ENCODE measurements around the gene RBFOX2. TPM values are rescaled to one million over a fixed set of nuclear protein-coding genes. Genes with fewer than 3 reads are reported as not detected.

RBFOX2 gene
- polyA plus RNA-seq, 1 experiment = 222 TPM

DNA sequence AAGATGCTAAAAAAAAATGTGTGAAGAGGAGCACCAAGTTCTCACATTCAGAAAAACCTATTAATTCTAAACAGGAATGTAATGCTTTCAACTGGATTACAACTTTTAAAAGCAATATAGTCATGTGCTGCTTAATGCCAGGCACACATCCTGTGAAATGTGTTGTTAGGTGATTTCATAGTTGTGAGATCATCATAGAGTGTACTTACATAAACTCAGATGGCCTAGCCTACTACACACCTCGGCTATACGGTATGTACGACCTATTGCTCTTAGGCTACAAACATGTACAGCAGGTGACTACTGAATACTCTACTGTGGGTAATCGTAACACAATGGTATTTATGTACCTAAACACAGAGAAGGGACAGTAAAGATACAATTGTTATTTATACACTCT lies 142.3 kb downstream of the RBFOX2 start:
- Histone ChIP-seq H3K27me3 (ENCODE audit: control insufficient read depth, insufficient read depth, low read length) (no peaks in the 10 kb centered on the region), H3K36me3 (ENCODE audit: control insufficient read depth, insufficient read depth, low read length) (no peaks in the 10 kb centered on the region), H3K4me3 (ENCODE audit: low read depth, low read length) (no peak overlapping the region)
- no peak for DNase-seq (ENCODE audit: low read depth)
- ChIA-PET POLR2A (no interaction called here), CTCF (no interaction called here)
- TF ChIP-seq, protein P1, sequence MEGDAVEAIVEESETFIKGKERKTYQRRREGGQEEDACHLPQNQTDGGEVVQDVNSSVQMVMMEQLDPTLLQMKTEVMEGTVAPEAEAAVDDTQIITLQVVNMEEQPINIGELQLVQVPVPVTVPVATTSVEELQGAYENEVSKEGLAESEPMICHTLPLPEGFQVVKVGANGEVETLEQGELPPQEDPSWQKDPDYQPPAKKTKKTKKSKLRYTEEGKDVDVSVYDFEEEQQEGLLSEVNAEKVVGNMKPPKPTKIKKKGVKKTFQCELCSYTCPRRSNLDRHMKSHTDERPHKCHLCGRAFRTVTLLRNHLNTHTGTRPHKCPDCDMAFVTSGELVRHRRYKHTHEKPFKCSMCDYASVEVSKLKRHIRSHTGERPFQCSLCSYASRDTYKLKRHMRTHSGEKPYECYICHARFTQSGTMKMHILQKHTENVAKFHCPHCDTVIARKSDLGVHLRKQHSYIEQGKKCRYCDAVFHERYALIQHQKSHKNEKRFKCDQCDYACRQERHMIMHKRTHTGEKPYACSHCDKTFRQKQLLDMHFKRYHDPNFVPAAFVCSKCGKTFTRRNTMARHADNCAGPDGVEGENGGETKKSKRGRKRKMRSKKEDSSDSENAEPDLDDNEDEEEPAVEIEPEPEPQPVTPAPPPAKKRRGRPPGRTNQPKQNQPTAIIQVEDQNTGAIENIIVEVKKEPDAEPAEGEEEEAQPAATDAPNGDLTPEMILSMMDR (IDR thresholded peaks at IDR 0.05; ENCODE audit: insufficient read depth, low read depth, low read length) = no peak

DNA sequence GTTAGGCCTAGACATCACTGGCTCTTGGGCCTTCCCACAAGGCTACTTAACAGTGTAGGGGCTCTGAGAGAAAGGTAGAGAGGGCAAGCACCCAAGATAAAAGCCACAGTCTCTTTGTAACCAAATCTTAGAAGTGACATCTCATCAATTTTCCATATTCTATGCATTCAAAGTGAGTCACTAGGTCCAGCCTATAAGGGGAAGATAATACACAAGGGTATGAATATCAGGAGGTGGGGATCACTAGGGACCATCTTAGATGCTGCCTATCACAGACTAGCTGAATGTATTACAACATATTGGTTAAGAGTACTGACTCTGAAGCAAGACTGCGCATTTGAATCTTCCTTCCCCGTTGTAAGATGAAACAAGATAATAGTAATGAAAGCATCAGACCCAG lies 144.1 kb downstream of the RBFOX2 start:
- CTCF ChIA-PET = no interaction called here
- Histone ChIP-seq H3K27me3 (ENCODE audit: control insufficient read depth, insufficient read depth, low read length) (no peaks in the 10 kb centered on the region), H3K36me3 (ENCODE audit: control insufficient read depth, insufficient read depth, low read length) (no peaks in the 10 kb centered on the region), H3K4me3 (ENCODE audit: low read depth, low read length) (no peak overlapping the region)
- POLR2A ChIA-PET = no interaction called here
- DNase-seq (ENCODE audit: low read depth) = no peak
- TF ChIP-seq, protein P1 (IDR thresholded peaks at IDR 0.05; ENCODE audit: insufficient read depth, low read depth, low read length) = no peak

DNA sequence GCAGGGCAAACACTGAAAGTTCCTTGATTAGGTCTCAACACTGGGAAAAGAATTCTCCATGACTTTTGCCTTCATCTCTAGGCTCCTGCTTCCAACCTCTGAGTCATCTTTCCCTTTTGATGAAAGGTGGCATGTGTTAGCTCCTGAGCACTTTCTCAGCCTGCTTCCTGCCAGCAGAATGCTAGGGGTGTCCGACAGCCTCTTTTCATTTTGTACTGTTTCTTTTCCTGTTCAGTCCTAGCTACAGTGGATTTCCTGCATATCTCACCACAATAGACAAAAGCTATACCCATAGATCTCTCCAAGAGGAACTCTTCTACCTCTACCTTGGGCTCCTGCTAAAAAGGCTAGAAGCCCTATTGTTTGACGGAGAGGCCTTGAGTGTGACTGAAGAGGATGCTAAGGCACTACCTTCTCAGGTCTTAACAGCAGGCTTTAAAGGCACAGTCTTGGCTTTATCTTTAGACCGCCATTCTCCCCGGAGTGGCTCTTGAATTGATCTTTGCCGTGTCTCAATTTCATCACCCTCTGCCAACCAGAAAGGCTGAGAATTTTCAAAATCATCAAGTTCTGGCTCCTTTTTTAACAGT lies 145.5 kb downstream of the RBFOX2 start:
- DNase-seq (ENCODE audit: low read depth) = no peak
- POLR2A ChIA-PET = no interaction called here
- CTCF ChIA-PET = no interaction called here

DNA sequence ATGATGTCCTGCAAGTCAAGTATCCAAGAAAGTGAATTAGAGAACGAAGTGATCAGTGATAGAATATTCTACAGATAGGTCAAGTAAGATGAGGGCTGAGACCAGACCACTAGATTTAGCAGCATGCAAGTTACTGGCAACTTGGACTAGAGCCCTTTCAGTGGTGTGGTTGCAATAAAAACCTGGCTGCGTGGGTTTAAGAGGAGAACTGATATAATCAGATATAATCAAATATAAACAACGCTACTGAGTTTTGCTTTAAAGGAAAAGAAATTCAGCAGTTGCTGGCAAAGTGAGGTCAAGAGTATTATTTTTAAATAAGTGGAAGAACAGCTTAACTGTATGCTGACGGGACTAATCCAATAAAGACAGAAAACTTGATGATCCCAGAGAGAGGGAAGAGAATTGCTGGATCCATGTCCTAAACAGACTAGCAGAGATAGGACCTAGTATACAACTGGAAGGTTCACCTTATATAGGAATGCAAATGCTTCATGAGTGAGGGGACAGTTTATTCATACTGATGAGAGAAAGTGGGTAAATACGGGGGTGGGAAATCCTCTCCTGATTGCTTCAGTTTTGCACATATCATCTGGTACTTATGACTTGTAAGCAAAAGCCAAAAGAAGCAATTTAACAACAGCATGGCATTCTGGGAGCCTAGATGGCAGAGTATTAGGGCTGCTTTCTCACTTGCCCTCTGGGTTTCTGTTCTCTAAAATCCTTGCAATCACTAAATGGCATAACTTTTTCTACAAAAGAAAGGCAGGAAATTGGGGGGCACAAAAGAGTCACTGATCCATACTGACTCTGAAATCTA lies 146.2 kb downstream of the RBFOX2 start:
- H3K36me3 ChIP-seq (ENCODE audit: control insufficient read depth, insufficient read depth, low read length) = no peaks in the 10 kb centered on the region
- POLR2A ChIA-PET = no interaction called here
- CTCF ChIA-PET = no interaction called here
- H3K4me3 ChIP-seq (ENCODE audit: low read depth, low read length) = no peak overlapping the region
- no peak for DNase-seq (ENCODE audit: low read depth)
- H3K27me3 ChIP-seq (ENCODE audit: control insufficient read depth, insufficient read depth, low read length) = no peaks in the 10 kb centered on the region
- TF ChIP-seq, protein P1 (IDR thresholded peaks at IDR 0.05; ENCODE audit: insufficient read depth, low read depth, low read length) = no peak

More for the DNA sequence above, 145.5 kb downstream of the RBFOX2 start:
- H3K36me3 ChIP-seq (ENCODE audit: control insufficient read depth, insufficient read depth, low read length) = no peaks in the 10 kb centered on the region
- no peaks in the 10 kb centered on the region for H3K27me3 ChIP-seq (ENCODE audit: control insufficient read depth, insufficient read depth, low read length)
- no peak overlapping the region for H3K4me3 ChIP-seq (ENCODE audit: low read depth, low read length)
- TF ChIP-seq, protein P1 (IDR thresholded peaks at IDR 0.05; ENCODE audit: insufficient read depth, low read depth, low read length) = no peak

DNA sequence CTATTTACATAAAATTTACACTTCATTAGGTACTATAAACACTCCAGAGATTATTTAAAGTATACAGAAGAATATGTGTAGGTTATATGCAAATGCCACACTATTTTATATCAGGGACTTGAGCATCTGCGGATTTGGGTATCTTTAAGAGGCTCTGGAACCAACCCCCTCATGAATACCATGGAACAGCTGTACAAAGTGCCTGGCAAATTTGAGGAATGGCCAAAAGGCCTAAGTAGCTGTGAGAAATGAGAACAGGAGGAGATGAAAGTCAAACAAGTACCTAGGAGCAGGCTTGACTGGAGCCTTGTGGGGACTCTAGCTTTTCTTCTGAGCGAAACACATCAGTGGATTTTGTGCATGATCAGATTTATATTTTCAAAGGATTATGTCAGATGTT lies 149.3 kb downstream of the RBFOX2 start:
- Histone ChIP-seq H3K4me3 (ENCODE audit: low read depth, low read length) (no peak overlapping the region), H3K36me3 (ENCODE audit: control insufficient read depth, insufficient read depth, low read length) (no peaks in the 10 kb centered on the region), H3K27me3 (ENCODE audit: control insufficient read depth, insufficient read depth, low read length) (no peaks in the 10 kb centered on the region)
- POLR2A ChIA-PET = no interaction called here
- no peak for DNase-seq (ENCODE audit: low read depth)
- TF ChIP-seq, protein P1 (IDR thresholded peaks at IDR 0.05; ENCODE audit: insufficient read depth, low read depth, low read length) = no peak
- CTCF ChIA-PET = interaction anchor here (0.9 kb wide), 1 partner anchor 125 kb away, joined by 3 read pairs; no protein-coding TSS in a partner anchor
